ENCODE results near the gene SMG5.

The SMG5 gene

DNA sequence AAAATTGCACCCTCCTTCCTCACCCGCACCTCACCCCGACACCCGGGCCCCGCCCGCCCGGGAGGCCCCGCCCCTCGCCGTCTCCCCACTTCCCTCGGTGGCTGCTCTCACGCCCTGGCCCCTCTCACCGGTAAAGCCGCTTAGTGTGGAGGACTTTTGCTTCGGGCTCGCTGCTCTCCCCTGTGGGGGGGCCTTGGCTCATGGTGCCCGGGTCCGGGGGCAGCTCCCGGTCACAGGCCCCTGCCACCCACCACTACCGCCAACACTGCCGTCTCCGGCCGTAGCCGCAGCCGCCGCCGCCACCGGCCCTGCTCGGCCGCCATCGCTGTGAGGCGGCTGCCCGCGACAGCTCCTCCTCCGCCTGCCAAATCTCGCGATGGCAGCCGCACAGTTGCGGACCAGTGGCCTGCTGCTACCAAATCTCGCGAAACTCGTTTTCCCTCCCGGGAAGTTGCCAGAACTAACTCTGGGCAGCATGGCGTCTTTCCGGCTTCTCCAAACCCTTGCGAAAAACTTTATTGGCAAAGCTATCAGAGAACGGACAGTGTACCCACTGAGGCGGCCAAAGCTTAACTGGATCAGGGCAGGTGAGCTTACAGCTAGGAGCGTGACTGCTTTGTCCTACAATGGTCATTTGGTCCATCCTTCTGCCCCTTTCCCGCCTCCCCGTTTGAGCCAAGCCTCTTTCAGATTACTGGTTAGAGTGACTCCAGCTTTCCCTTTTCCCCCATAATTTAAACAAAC lies at the start of gene SMG5 (continued):
- TF ChIP-seq, protein P1, sequence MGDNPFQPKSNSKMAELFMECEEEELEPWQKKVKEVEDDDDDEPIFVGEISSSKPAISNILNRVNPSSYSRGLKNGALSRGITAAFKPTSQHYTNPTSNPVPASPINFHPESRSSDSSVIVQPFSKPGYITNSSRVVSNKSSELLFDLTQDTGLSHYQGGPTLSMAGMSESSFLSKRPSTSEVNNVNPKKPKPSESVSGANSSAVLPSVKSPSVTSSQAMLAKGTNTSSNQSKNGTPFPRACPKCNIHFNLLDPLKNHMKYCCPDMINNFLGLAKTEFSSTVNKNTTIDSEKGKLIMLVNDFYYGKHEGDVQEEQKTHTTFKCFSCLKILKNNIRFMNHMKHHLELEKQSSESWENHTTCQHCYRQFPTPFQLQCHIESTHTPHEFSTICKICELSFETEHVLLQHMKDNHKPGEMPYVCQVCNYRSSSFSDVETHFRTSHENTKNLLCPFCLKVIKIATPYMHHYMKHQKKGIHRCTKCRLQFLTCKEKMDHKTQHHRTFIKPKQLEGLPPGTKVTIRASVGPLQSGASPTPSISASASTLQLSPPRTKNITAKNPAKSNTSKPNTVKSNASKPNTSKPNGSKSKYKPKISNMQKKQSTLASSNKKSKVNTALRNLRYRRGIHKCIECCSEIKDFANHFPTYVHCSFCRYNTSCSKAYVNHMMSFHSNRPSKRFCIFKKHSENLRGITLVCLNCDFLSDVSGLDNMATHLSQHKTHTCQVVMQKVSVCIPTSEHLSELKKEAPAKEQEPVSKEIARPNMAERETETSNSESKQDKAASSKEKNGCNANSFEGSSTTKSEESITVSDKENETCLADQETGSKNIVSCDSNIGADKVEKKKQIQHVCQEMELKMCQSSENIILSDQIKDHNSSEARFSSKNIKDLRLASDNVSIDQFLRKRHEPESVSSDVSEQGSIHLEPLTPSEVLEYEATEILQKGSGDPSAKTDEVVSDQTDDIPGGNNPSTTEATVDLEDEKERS (tag by site-specific recombination; IDR thresholded peaks at IDR 0.05), result peak; percentile 53; the same call in 1 of the 2 replicates
- TF ChIP-seq BCL11B (tag by site-specific recombination; IDR thresholded peaks at IDR 0.05; ENCODE audit: low read depth) (no peak), ZNF223 (tag by site-specific recombination; IDR thresholded peaks at IDR 0.05) (no peak), ZBTB20 (tag by site-specific recombination; IDR thresholded peaks at IDR 0.05) (peak; percentile 70; the same call in 1 of the 2 replicates), IKZF3 (tag by site-specific recombination; IDR thresholded peaks at IDR 0.05) (peak; percentile 86), ZNF792 (tag by site-specific recombination; IDR thresholded peaks at IDR 0.05) (no peak), SP7 (tag by site-specific recombination; IDR thresholded peaks at IDR 0.05) (peak; percentile 93), YY2 (tag by site-specific recombination; IDR thresholded peaks at IDR 0.05) (peak; percentile 100), ZNF354C (tag by site-specific recombination; IDR thresholded peaks at IDR 0.05; ENCODE audit: borderline replicate concordance, low read depth) (no peak), ZNF600 (tag by site-specific recombination; IDR thresholded peaks at IDR 0.05) (peak; percentile 28; the same call in 1 of the 2 replicates), ZNF174 (tag by site-specific recombination; IDR thresholded peaks at IDR 0.05) (no peak), ZNF621 (tag by site-specific recombination; IDR thresholded peaks at IDR 0.05) (no peak), SALL2 (tag by site-specific recombination; IDR thresholded peaks at IDR 0.05; ENCODE audit: borderline replicate concordance) (no peak), ZNF548 (tag by site-specific recombination; IDR thresholded peaks at IDR 0.05) (no peak), OSR2 (tag by site-specific recombination; IDR thresholded peaks at IDR 0.05) (0 out of 2 replicates have a peak, but pooled peaks have one; percentile 37), ZNF335 (tag by site-specific recombination; conservative IDR thresholded peaks at IDR 0.05) (peak; percentile 94), WT1 (tag by site-specific recombination; IDR thresholded peaks at IDR 0.05) (peak; percentile 60), HOXA7 (CRISPR knock-in tag; IDR thresholded peaks at IDR 0.05; ENCODE audit: borderline replicate concordance) (no peak), HOXC10 (CRISPR knock-in tag; IDR thresholded peaks at IDR 0.05) (no peak), SETDB1 (IDR thresholded peaks at IDR 0.05; ENCODE audit: insufficient read length, low read length) (no peak), ZNF138 (tag by site-specific recombination; IDR thresholded peaks at IDR 0.05; ENCODE audit: borderline replicate concordance) (no peak), ZNF837 (tag by site-specific recombination; IDR thresholded peaks at IDR 0.05) (no peak)
- TF ChIP-seq, protein P2, sequence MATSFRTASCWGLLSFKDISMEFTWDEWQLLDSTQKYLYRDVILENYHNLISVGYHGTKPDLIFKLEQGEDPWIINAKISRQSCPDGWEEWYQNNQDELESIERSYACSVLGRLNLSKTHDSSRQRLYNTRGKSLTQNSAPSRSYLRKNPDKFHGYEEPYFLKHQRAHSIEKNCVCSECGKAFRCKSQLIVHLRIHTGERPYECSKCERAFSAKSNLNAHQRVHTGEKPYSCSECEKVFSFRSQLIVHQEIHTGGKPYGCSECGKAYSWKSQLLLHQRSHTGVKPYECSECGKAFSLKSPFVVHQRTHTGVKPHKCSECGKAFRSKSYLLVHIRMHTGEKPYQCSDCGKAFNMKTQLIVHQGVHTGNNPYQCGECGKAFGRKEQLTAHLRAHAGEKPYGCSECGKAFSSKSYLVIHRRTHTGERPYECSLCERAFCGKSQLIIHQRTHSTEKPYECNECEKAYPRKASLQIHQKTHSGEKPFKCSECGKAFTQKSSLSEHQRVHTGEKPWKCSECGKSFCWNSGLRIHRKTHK (tag by site-specific recombination; IDR thresholded peaks at IDR 0.05), result no peak
- TF ChIP-seq, protein P3, sequence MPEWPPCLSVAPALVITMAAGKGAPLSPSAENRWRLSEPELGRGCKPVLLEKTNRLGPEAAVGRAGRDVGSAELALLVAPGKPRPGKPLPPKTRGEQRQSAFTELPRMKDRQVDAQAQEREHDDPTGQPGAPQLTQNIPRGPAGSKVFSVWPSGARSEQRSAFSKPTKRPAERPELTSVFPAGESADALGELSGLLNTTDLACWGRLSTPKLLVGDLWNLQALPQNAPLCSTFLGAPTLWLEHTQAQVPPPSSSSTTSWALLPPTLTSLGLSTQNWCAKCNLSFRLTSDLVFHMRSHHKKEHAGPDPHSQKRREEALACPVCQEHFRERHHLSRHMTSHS (tag by site-specific recombination; IDR thresholded peaks at IDR 0.05), result no peak
- TF ChIP-seq, protein P4, sequence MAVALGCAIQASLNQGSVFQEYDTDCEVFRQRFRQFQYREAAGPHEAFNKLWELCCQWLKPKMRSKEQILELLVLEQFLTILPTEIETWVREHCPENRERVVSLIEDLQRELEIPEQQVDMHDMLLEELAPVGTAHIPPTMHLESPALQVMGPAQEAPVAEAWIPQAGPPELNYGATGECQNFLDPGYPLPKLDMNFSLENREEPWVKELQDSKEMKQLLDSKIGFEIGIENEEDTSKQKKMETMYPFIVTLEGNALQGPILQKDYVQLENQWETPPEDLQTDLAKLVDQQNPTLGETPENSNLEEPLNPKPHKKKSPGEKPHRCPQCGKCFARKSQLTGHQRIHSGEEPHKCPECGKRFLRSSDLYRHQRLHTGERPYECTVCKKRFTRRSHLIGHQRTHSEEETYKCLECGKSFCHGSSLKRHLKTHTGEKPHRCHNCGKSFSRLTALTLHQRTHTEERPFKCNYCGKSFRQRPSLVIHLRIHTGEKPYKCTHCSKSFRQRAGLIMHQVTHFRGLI (tag by site-specific recombination; IDR thresholded peaks at IDR 0.05), result no peak; the same call in 1 of the 2 replicates
- TF ChIP-seq, protein P5, sequence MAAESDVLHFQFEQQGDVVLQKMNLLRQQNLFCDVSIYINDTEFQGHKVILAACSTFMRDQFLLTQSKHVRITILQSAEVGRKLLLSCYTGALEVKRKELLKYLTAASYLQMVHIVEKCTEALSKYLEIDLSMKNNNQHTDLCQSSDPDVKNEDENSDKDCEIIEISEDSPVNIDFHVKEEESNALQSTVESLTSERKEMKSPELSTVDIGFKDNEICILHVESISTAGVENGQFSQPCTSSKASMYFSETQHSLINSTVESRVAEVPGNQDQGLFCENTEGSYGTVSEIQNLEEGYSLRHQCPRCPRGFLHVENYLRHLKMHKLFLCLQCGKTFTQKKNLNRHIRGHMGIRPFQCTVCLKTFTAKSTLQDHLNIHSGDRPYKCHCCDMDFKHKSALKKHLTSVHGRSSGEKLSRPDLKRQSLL (tag by site-specific recombination; IDR thresholded peaks at IDR 0.05), result peak; percentile 21; the same call in 1 of the 2 replicates
- TF ChIP-seq, protein P6, sequence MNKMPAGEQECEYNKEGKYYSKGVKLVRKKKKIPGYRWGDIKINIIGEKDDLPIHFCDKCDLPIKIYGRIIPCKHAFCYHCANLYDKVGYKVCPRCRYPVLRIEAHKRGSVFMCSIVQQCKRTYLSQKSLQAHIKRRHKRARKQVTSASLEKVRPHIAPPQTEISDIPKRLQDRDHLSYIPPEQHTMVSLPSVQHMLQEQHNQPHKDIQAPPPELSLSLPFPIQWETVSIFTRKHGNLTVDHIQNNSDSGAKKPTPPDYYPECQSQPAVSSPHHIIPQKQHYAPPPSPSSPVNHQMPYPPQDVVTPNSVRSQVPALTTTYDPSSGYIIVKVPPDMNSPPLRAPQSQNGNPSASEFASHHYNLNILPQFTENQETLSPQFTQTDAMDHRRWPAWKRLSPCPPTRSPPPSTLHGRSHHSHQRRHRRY (tag by site-specific recombination; IDR thresholded peaks at IDR 0.05), result no peak
- TF ChIP-seq, protein P7, sequence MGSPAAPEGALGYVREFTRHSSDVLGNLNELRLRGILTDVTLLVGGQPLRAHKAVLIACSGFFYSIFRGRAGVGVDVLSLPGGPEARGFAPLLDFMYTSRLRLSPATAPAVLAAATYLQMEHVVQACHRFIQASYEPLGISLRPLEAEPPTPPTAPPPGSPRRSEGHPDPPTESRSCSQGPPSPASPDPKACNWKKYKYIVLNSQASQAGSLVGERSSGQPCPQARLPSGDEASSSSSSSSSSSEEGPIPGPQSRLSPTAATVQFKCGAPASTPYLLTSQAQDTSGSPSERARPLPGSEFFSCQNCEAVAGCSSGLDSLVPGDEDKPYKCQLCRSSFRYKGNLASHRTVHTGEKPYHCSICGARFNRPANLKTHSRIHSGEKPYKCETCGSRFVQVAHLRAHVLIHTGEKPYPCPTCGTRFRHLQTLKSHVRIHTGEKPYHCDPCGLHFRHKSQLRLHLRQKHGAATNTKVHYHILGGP (tag by site-specific recombination; IDR thresholded peaks at IDR 0.05), result peak; percentile 25; the same call in 1 of the 2 replicates

Data from HEK293 (cell line).